WTC11 (cell line): ENCODE data around the gene PEX10. TPM values are rescaled to one million over a fixed set of nuclear protein-coding genes. Genes with fewer than 3 reads are reported as not detected.
A peak's percentile ranks its signal among the peaks of the same experiment; 100 is the strongest.

ENCODE experiments used
- ATF1 ChIP-seq: sonication (generic); formaldehyde crosslinking; IDR thresholded peaks from 2 replicates; pipeline ENCODE4 v1.8.1; 2023; ENCODE audit warnings: mild to moderate bottlenecking, moderate library complexity, missing genetic modification reagents
- CBFB ChIP-seq: sonication (generic); formaldehyde crosslinking; IDR thresholded peaks from 2 replicates; pipeline ENCODE4 v1.8.1; 2022; ENCODE audit warnings: mild to moderate bottlenecking, low read depth, missing genetic modification reagents
- CTCF ChIP-seq: fragments of 200-600 bp; IDR thresholded peaks from 2 replicates; pipeline ENCODE4 v1.8.0; 2022; ENCODE audit warnings: antibody characterized with exemption
- E2F1 ChIP-seq: sonication (generic); formaldehyde crosslinking; IDR thresholded peaks from 2 replicates; pipeline ENCODE4 v1.8.0; 2022; ENCODE audit warnings: mild to moderate bottlenecking, missing genetic modification reagents
- E2F4 ChIP-seq: sonication (generic); formaldehyde crosslinking; IDR thresholded peaks from 2 replicates; pipeline ENCODE4 v1.8.1; 2022; ENCODE audit warnings: low read depth, mild to moderate bottlenecking, moderate library complexity, missing genetic modification reagents, borderline replicate concordance
- E2F5 ChIP-seq: sonication (generic); formaldehyde crosslinking; IDR thresholded peaks from 2 replicates; pipeline ENCODE4 v1.8.1; 2022; ENCODE audit warnings: mild to moderate bottlenecking, moderate library complexity, missing genetic modification reagents
- EMX1 ChIP-seq: fragments of 250-450 bp; sonication (Bioruptor Pico); IDR thresholded peaks from 2 replicates; pipeline ENCODE4 v1.8.0; 2021; ENCODE audit warnings: mild to moderate bottlenecking
- ERG ChIP-seq: fragments of 250-450 bp; sonication (Bioruptor Pico); IDR thresholded peaks from 2 replicates; pipeline ENCODE4 v1.8.0; 2021; ENCODE audit warnings: mild to moderate bottlenecking
- ESRRA ChIP-seq: sonication (generic); formaldehyde crosslinking; IDR thresholded peaks from 2 replicates; pipeline ENCODE4 v1.8.1; 2022; ENCODE audit warnings: mild to moderate bottlenecking, missing genetic modification reagents, borderline replicate concordance
- ETV6 ChIP-seq: sonication (generic); formaldehyde crosslinking; IDR thresholded peaks from 2 replicates; pipeline ENCODE4 v1.8.1; 2022; ENCODE audit warnings: mild to moderate bottlenecking, missing genetic modification reagents
- FOXJ3 ChIP-seq: sonication (generic); formaldehyde crosslinking; IDR thresholded peaks from 2 replicates; pipeline ENCODE4 v1.9.0; 2021; ENCODE audit warnings: missing genetic modification reagents, mild to moderate bottlenecking, borderline replicate concordance
- FOXP4 ChIP-seq: sonication (generic); formaldehyde crosslinking; IDR thresholded peaks from 2 replicates; pipeline ENCODE4 v1.8.0; 2022; ENCODE audit warnings: mild to moderate bottlenecking, missing genetic modification reagents
- GTF2I ChIP-seq: fragments of 250-450 bp; sonication (Bioruptor Pico); conservative IDR thresholded peaks from 2 replicates; pipeline ENCODE4 v1.4.0; 2021; ENCODE audit warnings: mild to moderate bottlenecking
- HMGXB4 ChIP-seq: sonication (generic); formaldehyde crosslinking; IDR thresholded peaks from 2 replicates; pipeline ENCODE4 v1.8.1; 2023; ENCODE audit warnings: mild to moderate bottlenecking, moderate library complexity, missing genetic modification reagents
- IRF2 ChIP-seq: sonication (generic); formaldehyde crosslinking; IDR thresholded peaks from 2 replicates; pipeline ENCODE4 v1.8.0; 2022; ENCODE audit warnings: low read depth, missing genetic modification reagents, borderline replicate concordance
- JAZF1 ChIP-seq: fragments of 250-450 bp; sonication (Bioruptor Pico); IDR thresholded peaks from 2 replicates; pipeline ENCODE4 v1.9.0; 2021; ENCODE audit warnings: moderate library complexity, mild to moderate bottlenecking, inconsistent platforms
- JUN ChIP-seq: sonication (generic); formaldehyde crosslinking; IDR thresholded peaks from 2 replicates; pipeline ENCODE4 v1.8.0; 2023; ENCODE audit warnings: mild to moderate bottlenecking, missing genetic modification reagents
- MXD4 ChIP-seq: fragments of 250-450 bp; sonication (Bioruptor Pico); IDR thresholded peaks from 2 replicates; pipeline ENCODE4 v1.8.0; 2021; ENCODE audit warnings: mild to moderate bottlenecking, moderate library complexity, borderline replicate concordance
- MYBL2 ChIP-seq: sonication (generic); formaldehyde crosslinking; IDR thresholded peaks from 2 replicates; pipeline ENCODE4 v1.8.1; 2023; ENCODE audit warnings: mild to moderate bottlenecking, moderate library complexity, missing genetic modification reagents
- NFE2L1 ChIP-seq: sonication (generic); formaldehyde crosslinking; IDR thresholded peaks from 2 replicates; pipeline ENCODE4 v1.8.1; 2023; ENCODE audit warnings: missing genetic modification reagents
- NFYB ChIP-seq: sonication (generic); formaldehyde crosslinking; conservative IDR thresholded peaks from 2 replicates; pipeline ENCODE4 v1.8.0; 2022; ENCODE audit warnings: low read depth, missing genetic modification reagents
- OVOL2 ChIP-seq: fragments of 250-450 bp; sonication (Bioruptor Pico); IDR thresholded peaks from 2 replicates; pipeline ENCODE4 v1.9.0; 2021; ENCODE audit warnings: mild to moderate bottlenecking, borderline replicate concordance
- PREB ChIP-seq: sonication (generic); formaldehyde crosslinking; IDR thresholded peaks from 2 replicates; pipeline ENCODE4 v1.8.1; 2022; ENCODE audit warnings: mild to moderate bottlenecking, missing genetic modification reagents, moderate library complexity, borderline replicate concordance
- RORB ChIP-seq: fragments of 250-450 bp; sonication (Bioruptor Pico); IDR thresholded peaks from 2 replicates; pipeline ENCODE4 v1.9.0; 2021; ENCODE audit warnings: mild to moderate bottlenecking
- SOX15 ChIP-seq: fragments of 250-450 bp; sonication (Bioruptor Pico); IDR thresholded peaks from 2 replicates; pipeline ENCODE4 v1.9.0; 2021; ENCODE audit warnings: mild to moderate bottlenecking
- TEAD1 ChIP-seq: sonication (generic); formaldehyde crosslinking; IDR thresholded peaks from 2 replicates; pipeline ENCODE4 v1.8.0; 2022; ENCODE audit warnings: mild to moderate bottlenecking, missing genetic modification reagents
- ZNF138 ChIP-seq: sonication (generic); formaldehyde crosslinking; conservative IDR thresholded peaks from 2 replicates; pipeline ENCODE4 v1.8.1; 2022; ENCODE audit warnings: mild to moderate bottlenecking, moderate library complexity, missing genetic modification reagents
- ZNF423 ChIP-seq: fragments of 250-450 bp; sonication (Bioruptor Pico); IDR thresholded peaks from 2 replicates; pipeline ENCODE4 v2.1.2; 2022; ENCODE audit warnings: mild to moderate bottlenecking, moderate library complexity
- ZNF671 ChIP-seq: fragments of 250-450 bp; sonication (Bioruptor Pico); IDR thresholded peaks from 2 replicates; pipeline ENCODE4 v1.8.0; 2021; ENCODE audit warnings: mild to moderate bottlenecking
- total RNA-seq: library from RNA; stranded (reverse); gene quantifications from 3 replicates; pipeline ENCODE4 v1.2.3, GENCODE V29; 2021

Gene PEX10
- total RNA-seq, 1 experiment from 2014 or later = 29.3 TPM

GRCh38 chr1:2412773-2413494 is 570 bp upstream of the PEX10 start (continued):
- TF ChIP-seq FOXJ3 (no peak), MXD4 (CRISPR knock-in tag) (no peak), E2F4 (CRISPR knock-in tag) (peak; percentile 45; the same call in 1 of the 2 replicates), CTCF (no peak), MYBL2 (CRISPR knock-in tag) (peak; percentile 68; the same call in 1 of the 2 replicates), E2F1 (peak; percentile 75; the same call in 1 of the 2 replicates), ZNF138 (no peak), CBFB (CRISPR knock-in tag) (no peak), HMGXB4 (CRISPR knock-in tag) (peak; percentile 57; the same call in 1 of the 2 replicates), ZNF423 (CRISPR knock-in tag) (no peak), E2F5 (CRISPR knock-in tag) (peak; percentile 11; the same call in 1 of the 2 replicates), SOX15 (CRISPR knock-in tag) (no peak), JAZF1 (CRISPR knock-in tag) (no peak), ETV6 (CRISPR knock-in tag) (0 out of 2 replicates have a peak, but pooled peaks have one; percentile 10), RORB (no peak), GTF2I (CRISPR knock-in tag) (no peak), EMX1 (CRISPR knock-in tag) (no peak), OVOL2 (CRISPR knock-in tag) (no peak), FOXP4 (peak; percentile 23), NFE2L1 (CRISPR knock-in tag) (peak; percentile 66; the same call in 1 of the 2 replicates), ESRRA (CRISPR knock-in tag) (no peak), ATF1 (CRISPR knock-in tag) (0 out of 2 replicates have a peak, but pooled peaks have one; percentile 16), ZNF671 (CRISPR knock-in tag) (no peak), TEAD1 (peak; percentile 30; the same call in 1 of the 2 replicates), JUN (peak; percentile 44; the same call in 1 of the 2 replicates), PREB (CRISPR knock-in tag) (no peak), IRF2 (CRISPR knock-in tag) (no peak), NFYB (no peak), ERG (CRISPR knock-in tag) (no peak)
